ENCODE results near the gene AFG3L2. TPM values are rescaled to one million over a fixed set of nuclear protein-coding genes. Genes with fewer than 3 reads are reported as not detected.

Gene AFG3L2
- total RNA-seq, 4 donors from 2014 or later, result 18.5 to 53.1 (median 33.7) TPM

- H3K4me1 ChIP-seq, result no peaks in the 10 kb centered on the region
- H3K4me3 ChIP-seq, result no peak overlapping the region
- no peaks in the 10 kb centered on the region for H3K9me3 ChIP-seq
- no peak for TF ChIP-seq POLR2A (IDR thresholded peaks at IDR 0.05)
- TF ChIP-seq, protein P1, sequence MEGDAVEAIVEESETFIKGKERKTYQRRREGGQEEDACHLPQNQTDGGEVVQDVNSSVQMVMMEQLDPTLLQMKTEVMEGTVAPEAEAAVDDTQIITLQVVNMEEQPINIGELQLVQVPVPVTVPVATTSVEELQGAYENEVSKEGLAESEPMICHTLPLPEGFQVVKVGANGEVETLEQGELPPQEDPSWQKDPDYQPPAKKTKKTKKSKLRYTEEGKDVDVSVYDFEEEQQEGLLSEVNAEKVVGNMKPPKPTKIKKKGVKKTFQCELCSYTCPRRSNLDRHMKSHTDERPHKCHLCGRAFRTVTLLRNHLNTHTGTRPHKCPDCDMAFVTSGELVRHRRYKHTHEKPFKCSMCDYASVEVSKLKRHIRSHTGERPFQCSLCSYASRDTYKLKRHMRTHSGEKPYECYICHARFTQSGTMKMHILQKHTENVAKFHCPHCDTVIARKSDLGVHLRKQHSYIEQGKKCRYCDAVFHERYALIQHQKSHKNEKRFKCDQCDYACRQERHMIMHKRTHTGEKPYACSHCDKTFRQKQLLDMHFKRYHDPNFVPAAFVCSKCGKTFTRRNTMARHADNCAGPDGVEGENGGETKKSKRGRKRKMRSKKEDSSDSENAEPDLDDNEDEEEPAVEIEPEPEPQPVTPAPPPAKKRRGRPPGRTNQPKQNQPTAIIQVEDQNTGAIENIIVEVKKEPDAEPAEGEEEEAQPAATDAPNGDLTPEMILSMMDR (IDR thresholded peaks at IDR 0.05), result no peak
- H3K36me3 ChIP-seq, result no peaks in the 10 kb centered on the region
- H3K27me3 ChIP-seq, result no peaks in the 10 kb centered on the region
- no peak for DNase-seq
- no peak overlapping the region for H3K27ac ChIP-seq
- intact Hi-C loops (cut with DNase I; ENCODE audit: low total_unique reads), result no loop called here
Observed at GRCh38 chr18:12333506-12334290, 43.3 kb downstream of the AFG3L2 start.

DNA sequence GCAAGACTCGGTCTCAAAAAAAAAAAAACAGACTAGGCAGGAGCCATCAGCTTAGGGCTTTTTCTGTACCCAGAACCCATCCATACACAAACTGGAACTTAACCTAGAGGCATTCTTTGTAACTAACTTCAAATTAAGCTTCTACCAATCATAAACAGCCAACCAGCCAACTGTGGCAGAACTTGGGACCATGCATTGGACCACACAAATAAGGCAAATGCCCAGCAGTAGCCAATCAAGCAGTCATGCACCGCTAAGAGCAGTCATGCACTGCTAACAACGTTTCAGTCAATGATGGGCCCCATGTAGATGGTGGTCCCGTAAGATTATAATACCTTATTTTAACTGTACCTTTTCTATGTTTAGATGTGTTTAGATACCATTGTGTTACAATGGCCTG, 46.3 kb downstream of the AFG3L2 start:
- no peak for DNase-seq
- no peaks in the 10 kb centered on the region for H3K36me3 ChIP-seq
- H3K9me3 ChIP-seq, result no peaks in the 10 kb centered on the region
- TF ChIP-seq POLR2A (IDR thresholded peaks at IDR 0.05), result no peak
- TF ChIP-seq, protein P1 (IDR thresholded peaks at IDR 0.05), result no peak
- peaks cover 0 to 6% of the 10 kb centered on the region in 2 donors for H3K4me1 ChIP-seq
- intact Hi-C loops (cut with DNase I; ENCODE audit: low total_unique reads), result no loop called here
- H3K27ac ChIP-seq, result no peak overlapping the region
- H3K4me3 ChIP-seq, result no peak overlapping the region
- no peaks in the 10 kb centered on the region for H3K27me3 ChIP-seq

DNA sequence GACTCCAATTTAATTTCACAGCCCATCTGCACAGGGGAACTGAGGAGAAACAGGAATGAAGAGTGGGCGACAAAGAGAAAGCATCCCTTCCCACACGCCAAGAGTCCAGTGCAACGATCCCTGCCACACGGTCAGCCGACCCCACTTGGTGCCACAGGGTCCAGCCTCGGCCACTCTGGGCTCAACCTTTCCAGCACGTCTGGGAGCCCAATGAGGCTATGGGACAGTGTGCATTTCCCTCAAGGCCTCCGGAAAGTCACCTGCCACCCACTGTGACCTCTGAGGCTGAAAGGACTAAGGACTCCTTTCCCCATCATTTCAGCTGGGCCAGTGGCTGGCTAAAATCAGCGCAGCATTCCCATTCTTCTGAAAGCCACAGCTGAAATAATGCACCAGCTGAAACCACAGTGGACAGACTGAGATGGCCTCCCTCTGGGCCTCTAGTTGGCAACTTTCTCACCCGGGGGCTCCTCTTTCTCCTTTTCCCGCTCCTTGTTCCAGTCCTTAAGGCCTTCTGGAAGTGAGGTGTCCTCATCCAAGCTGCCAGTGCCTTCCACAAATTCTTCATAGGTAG, 47.8 kb downstream of the AFG3L2 start:
- intact Hi-C loops (cut with DNase I; ENCODE audit: low total_unique reads), result no loop called here
- H3K4me1 ChIP-seq, result peaks cover 0 to 6% of the 10 kb centered on the region in 2 donors
- no peak for DNase-seq
- no peak overlapping the region for H3K27ac ChIP-seq
- no peaks in the 10 kb centered on the region for H3K27me3 ChIP-seq
- TF ChIP-seq, protein P1 (IDR thresholded peaks at IDR 0.05), result no peak
- TF ChIP-seq POLR2A (IDR thresholded peaks at IDR 0.05), result no peak
- H3K9me3 ChIP-seq, result no peaks in the 10 kb centered on the region
- no peaks in the 10 kb centered on the region for H3K36me3 ChIP-seq
- no peak overlapping the region for H3K4me3 ChIP-seq

- DNase-seq, result no peak
- no peak overlapping the region for H3K27ac ChIP-seq
- H3K36me3 ChIP-seq, result no peaks in the 10 kb centered on the region
- no peaks in the 10 kb centered on the region for H3K9me3 ChIP-seq
- intact Hi-C loops (cut with DNase I; ENCODE audit: low total_unique reads), result no loop called here
- peaks cover 0 to 6% of the 10 kb centered on the region in 2 donors for H3K4me1 ChIP-seq
- no peak for TF ChIP-seq POLR2A (IDR thresholded peaks at IDR 0.05)
- TF ChIP-seq, protein P1 (IDR thresholded peaks at IDR 0.05), result no peak
- no peak overlapping the region for H3K4me3 ChIP-seq
- no peaks in the 10 kb centered on the region for H3K27me3 ChIP-seq
Observed at GRCh38 chr18:12328179-12328823, 48.7 kb downstream of the AFG3L2 start.
